Transverse colon (tissue), 4 donors: Measurements from ENCODE around the gene CBARP. TPM values are rescaled to one million over a fixed set of nuclear protein-coding genes. Genes with fewer than 3 reads are reported as not detected.

ENCODE experiments used
- DNase-seq: peaks from one replicate; pipeline ENCODE4 v3.0.0-alpha.2; 2019
- H3K27ac ChIP-seq, 4 donors: fragments of 200-600 bp; sonication (generic); 2 replicates each; pipeline ENCODE4 v1.5.1; 2016 to 2018; ENCODE audit warnings: inconsistent platforms in 4 of 4
- H3K27me3 ChIP-seq: fragments of 200-600 bp; sonication (generic); 2 replicates; pipeline ENCODE4 v1.5.1; 2017; ENCODE audit warnings: inconsistent platforms
- H3K36me3 ChIP-seq, 4 donors: fragments of 200-600 bp; sonication (generic); 2 replicates each; pipeline ENCODE4 v1.5.1; 2017 to 2019; ENCODE audit warnings: inconsistent platforms in 4 of 4
- H3K4me1 ChIP-seq, 4 donors: fragments of 200-600 bp; sonication (generic); 2 replicates each; pipeline ENCODE4 v1.5.1; 2017 to 2020; ENCODE audit warnings: inconsistent platforms in 4 of 4
- H3K4me3 ChIP-seq, 4 donors: fragments of 200-600 bp; sonication (generic); 1 replicate in 1 of 4; 2 replicates in 3 of 4; pipeline versions ENCODE4 v1.5.1 to v1.6.1; 2017 to 2019; ENCODE audit warnings: inconsistent platforms in 4 of 4
- H3K9me3 ChIP-seq, 2 donors: fragments of 200-600 bp; sonication (generic); 2 replicates each; pipeline ENCODE4 v1.5.1; 2017 to 2019; ENCODE audit warnings: inconsistent platforms in 2 of 2
- EP300 ChIP-seq: sonication (generic); formaldehyde crosslinking; IDR thresholded peaks from one replicate; pipeline ENCODE4 v1.6.1; 2017; ENCODE audit warnings: antibody characterized with exemption, low read depth
- POLR2A ChIP-seq: fragments of 450-650 bp; IDR thresholded peaks from one replicate; pipeline ENCODE4 v1.6.1; 2016; ENCODE audit warnings: antibody characterized with exemption, mild to moderate bottlenecking, moderate library complexity
- POLR2AphosphoS5 ChIP-seq, 3 donors: sonication (generic); formaldehyde crosslinking; IDR thresholded peaks; one replicate each; pipeline ENCODE4 v1.6.1; 2016; ENCODE audit warnings: antibody characterized with exemption in 3 of 3
- WGBS, 2 donors: methylation state at CpG; one replicate each; pipeline ENCODE4 v1.1.5; 2018; ENCODE audit warnings: low coverage in 1 of 2; 5-methylcytosine and 5-hydroxymethylcytosine counted together
- in situ Hi-C, 4 donors: fragments of 200-750 bp; cut with MboI; loops; one replicate each; pipeline versions ENCODE4 v1.15.0 to v1.15.1; 2017; ENCODE audit warnings: low sequenced_read_pairs in 3 of 4, low pct_ligation_motif_present in 1 of 4, low pct_unique_long_range_greater_than_20kb in 1 of 4
- intact Hi-C: fragments of 100-400 bp; cut with DNase I; formaldehyde crosslinking; loops from one replicate; pipeline ENCODE4 v1.15.1; 2023; ENCODE audit warnings: low total_unique reads
- total RNA-seq, 4 donors: library from RNA; depleted of rRNA; stranded (reverse); fragments of >200 nt; gene quantifications; one replicate each; pipeline ENCODE4 v1.1.0, GENCODE V29; 2016
- TF ChIP-seq, protein P1 (sequence below), 5 experiments: fragments of 200-600 bp in 3 of 5; fragments of 450-650 bp in 2 of 5; sonication (generic) in 3 of 5; IDR thresholded peaks; 1 replicate in 2 of 5; 2 replicates in 3 of 5; pipeline ENCODE4 v1.5.1; 2016 to 2017; ENCODE audit warnings: antibody characterized with exemption in 5 of 5, inconsistent platforms in 3 of 5, mild to moderate bottlenecking in 2 of 5, moderate library complexity in 1 of 5

CBARP gene
- total RNA-seq, 4 donors from 2014 or later = 0.32 to 5.2 (median 0.68) TPM; not detected in 1

DNA sequence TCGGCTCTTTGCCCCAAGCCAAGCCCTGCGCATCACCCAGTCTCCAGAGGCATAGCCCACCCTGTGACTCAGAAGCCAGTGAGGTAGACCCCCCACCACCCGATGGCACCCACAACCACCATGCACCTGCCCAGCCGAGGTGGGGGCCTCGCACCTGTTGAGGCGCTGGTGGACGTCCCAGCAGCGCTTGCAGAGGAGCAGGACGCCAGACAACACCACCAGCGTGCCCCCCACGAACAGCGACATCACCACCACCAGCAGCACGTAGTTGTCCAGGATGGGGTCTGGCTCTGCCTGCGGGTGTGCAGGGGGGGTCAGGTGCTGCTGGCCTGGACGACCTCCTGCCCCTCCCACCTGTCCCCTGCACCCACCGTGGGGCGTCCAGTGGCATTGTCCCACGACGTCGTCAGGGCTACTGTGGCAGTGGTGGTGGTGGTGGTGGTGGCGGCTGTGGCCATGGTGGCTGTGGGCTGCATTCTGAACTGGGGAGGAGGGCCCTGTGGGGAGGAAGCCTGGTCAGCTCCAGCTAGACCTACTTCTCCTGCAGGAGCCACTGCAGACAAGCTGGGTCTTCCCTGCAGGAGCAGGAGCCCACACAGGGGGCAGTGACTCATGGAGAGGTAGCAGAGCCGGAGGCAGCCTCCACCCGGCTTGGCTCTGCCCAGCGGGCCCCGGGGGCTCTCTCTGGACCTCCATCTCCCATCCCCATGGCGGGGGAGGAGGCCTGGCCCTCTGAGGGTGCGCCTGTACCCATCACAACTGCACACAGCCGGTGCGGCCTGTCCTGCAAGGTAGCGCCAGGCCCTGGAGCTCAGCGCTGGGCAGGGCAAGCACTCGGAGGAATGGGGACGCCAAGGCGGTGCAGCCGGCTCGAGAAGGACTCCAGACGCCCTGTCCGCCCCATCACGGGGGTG, 1.9 kb downstream of the CBARP start:
- Histone ChIP-seq H3K4me3 (no peak overlapping the region), H3K4me1 (peaks cover 28 to 50% (median 39%) of the 10 kb centered on the region in 4 donors)
- 62% methylated on average over 34 of the region's 39 CpGs; no CpG with 5 or more reads in 1 of the 2 donors for whole genome bisulfite sequencing, 2 donors

DNA sequence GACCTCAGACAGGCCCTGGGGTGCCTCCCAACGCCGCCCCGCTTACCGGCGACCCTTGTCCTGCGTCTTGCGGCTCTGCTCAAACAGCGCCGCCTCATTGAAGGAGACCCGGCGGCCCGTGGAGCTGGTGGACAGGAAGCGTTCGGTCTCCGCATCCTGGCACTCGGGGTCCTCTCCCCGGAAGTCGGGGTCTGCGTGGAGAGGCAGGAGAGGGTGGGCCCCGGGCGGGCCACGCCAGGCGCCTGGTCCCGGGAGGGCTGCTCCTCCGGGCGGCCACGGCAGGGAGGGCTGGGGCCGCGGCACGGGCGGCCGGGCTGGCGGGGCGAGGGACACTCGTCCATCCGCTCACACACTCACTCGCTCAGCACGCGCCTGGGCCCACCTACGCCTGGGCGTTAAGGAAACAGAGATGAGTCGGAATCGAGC, 2.8 kb downstream of the CBARP start:
- Histone ChIP-seq H3K27me3 (peaks cover 46% of the 10 kb centered on the region), H3K4me3 (no peak overlapping the region), H3K9me3 (no peaks in the 10 kb centered on the region), H3K27ac (no peak overlapping the region), H3K36me3 (no peaks in the 10 kb centered on the region), H3K4me1 (peaks cover 22 to 42% (median 33%) of the 10 kb centered on the region in 4 donors)
- in situ Hi-C loops (no loop called here), intact Hi-C loops (no loop called here)
- TF ChIP-seq POLR2A = no peak
- TF ChIP-seq, protein P1, sequence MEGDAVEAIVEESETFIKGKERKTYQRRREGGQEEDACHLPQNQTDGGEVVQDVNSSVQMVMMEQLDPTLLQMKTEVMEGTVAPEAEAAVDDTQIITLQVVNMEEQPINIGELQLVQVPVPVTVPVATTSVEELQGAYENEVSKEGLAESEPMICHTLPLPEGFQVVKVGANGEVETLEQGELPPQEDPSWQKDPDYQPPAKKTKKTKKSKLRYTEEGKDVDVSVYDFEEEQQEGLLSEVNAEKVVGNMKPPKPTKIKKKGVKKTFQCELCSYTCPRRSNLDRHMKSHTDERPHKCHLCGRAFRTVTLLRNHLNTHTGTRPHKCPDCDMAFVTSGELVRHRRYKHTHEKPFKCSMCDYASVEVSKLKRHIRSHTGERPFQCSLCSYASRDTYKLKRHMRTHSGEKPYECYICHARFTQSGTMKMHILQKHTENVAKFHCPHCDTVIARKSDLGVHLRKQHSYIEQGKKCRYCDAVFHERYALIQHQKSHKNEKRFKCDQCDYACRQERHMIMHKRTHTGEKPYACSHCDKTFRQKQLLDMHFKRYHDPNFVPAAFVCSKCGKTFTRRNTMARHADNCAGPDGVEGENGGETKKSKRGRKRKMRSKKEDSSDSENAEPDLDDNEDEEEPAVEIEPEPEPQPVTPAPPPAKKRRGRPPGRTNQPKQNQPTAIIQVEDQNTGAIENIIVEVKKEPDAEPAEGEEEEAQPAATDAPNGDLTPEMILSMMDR (IDR thresholded peaks at IDR 0.05) = no peak
- TF ChIP-seq POLR2AphosphoS5 (IDR thresholded peaks at IDR 0.05) = no peak
- TF ChIP-seq EP300 = no peak
- no peak for DNase-seq
- 83 to 84% methylated on average over 9 to 28 of the region's 43 CpGs for WGBS, 2 donors

More for the DNA sequence above, 1.9 kb downstream of the CBARP start:
- no peak for DNase-seq
- Histone ChIP-seq H3K27ac (no peak overlapping the region), H3K36me3 (no peaks in the 10 kb centered on the region), H3K9me3 (no peaks in the 10 kb centered on the region), H3K27me3 (peaks cover 46% of the 10 kb centered on the region)
- in situ Hi-C loops = no loop called here
- intact Hi-C loops = no loop called here
- no peak for TF ChIP-seq EP300
- TF ChIP-seq POLR2AphosphoS5 (IDR thresholded peaks at IDR 0.05) = no peak
- TF ChIP-seq, protein P1 (IDR thresholded peaks at IDR 0.05) = no peak
- TF ChIP-seq POLR2A = no peak

DNA sequence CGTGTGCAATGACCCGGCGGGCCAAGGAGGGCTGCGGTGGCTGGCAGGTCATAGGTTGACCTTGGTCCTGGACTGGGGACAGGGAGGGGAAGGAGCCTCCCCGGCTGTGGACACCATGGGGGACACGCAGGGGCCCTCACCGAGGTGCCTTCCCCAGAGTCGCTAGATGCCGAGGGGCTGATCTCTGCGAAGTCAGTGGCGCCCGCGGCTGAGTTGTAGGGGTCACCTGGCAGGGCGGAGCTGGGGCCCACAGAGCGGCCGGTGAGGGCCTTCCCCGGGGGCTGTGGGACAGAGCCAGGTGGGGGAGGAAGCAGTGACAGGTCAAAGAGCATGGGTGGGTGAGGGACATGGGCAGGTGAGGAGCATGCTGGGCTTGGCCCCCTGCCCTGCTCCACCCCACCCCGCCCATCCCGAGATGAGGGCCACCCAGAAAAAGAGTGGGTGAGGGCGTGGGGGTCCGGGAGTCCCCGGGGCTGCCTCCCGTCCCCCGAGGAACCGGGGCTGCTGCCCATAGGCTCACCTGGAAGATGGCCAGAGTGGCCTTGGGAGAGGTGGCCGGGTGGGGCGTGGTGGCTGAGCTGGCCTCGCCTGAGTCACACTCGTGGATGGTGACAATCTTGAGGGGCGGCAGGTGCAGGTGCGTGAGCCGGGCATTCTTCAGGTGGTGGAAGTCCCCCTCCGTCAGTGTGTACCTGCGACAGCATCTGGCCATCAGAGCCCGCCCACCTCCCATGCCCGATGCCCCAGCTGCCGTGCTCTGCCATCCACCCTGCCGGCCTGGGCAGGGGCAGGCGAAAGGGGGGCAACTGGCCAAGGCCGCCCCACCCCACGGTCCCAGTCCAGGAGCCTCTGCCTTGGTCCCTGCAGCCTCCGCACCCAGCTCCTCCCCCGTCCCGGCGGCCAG, 3.5 kb downstream of the CBARP start:
- in situ Hi-C loops (no loop called here), intact Hi-C loops (no loop called here)
- Histone ChIP-seq H3K36me3 (no peaks in the 10 kb centered on the region), H3K27ac (no peak overlapping the region), H3K27me3 (peaks cover 46% of the 10 kb centered on the region), H3K9me3 (no peaks in the 10 kb centered on the region), H3K4me1 (peaks cover 22 to 39% (median 33%) of the 10 kb centered on the region in 4 donors), H3K4me3 (no peak overlapping the region)
- 54% methylated on average over 35 of the region's 45 CpGs; no CpG with 5 or more reads in 1 of the 2 donors for WGBS, 2 donors
- TF ChIP-seq EP300 = no peak
- TF ChIP-seq POLR2AphosphoS5 (IDR thresholded peaks at IDR 0.05) = no peak
- TF ChIP-seq POLR2A = no peak
- TF ChIP-seq, protein P1 (IDR thresholded peaks at IDR 0.05) = no peak
- DNase-seq = no peak
